HG02943 (cell line): ENCODE results near the gene KCNIP1.

Experiments
- ATAC-seq: cut with Tn5 transposase; IDR thresholded peaks from one replicate; pipeline ENCODE4 v1.9.1; 2021; ENCODE audit warnings: mild to moderate bottlenecking, low read depth, moderate library complexity; ENCODE audit not compliant: unreplicated experiment

The KCNIP1 gene

DNA sequence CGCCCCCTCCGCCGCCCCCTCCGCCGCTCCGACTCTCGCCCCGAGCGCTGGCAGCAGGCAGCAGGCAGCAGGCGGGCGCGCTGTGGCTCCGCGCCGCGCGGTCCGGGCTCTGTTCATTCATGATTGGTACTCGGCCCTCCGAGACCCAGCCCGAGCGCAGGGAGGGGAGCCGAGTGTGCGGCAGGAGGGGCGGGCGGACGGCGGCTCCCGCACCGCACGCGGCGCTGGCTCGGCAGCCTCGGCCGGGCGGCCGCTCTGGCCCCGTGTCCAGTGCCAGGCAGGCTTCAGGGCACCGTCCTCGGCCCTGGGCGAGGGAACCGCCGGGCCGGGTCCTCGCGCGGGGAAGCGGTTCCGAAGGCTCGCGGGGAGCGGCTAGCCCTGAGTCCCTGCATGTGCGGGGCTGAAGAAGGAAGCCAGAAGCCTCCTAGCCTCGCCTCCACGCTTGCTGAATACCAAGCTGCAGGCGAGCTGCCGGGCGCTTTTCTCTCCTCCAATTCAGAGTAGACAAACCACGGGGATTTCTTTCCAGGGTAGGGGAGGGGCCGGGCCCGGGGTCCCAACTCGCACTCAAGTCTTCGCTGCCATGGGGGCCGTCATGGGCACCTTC is at the start of gene KCNIP1:
KCNIP1 (plus strand) TSS at position 31 of the 607 bp plus-strand sequence.
- ATAC-seq, result no peak

DNA sequence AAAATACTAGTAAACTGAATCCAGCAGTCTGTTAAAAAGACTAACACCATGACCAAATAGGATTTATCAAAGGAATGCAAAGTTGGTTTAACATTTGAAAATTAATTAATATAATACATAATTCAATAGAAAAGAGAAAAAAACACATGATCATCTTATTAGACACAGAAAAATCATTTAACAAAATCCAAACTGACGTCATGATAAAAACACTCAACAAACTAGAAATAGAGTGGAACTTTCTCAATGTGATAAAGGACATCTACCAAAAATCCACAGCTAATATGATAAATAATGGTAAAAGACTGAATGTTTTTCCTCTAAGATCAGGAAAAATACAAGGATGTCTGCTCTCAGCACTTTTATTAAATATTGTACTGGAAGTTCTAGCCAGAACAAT is 40.4 kb upstream of the KCNIP1 start:
- no peak for ATAC-seq

DNA sequence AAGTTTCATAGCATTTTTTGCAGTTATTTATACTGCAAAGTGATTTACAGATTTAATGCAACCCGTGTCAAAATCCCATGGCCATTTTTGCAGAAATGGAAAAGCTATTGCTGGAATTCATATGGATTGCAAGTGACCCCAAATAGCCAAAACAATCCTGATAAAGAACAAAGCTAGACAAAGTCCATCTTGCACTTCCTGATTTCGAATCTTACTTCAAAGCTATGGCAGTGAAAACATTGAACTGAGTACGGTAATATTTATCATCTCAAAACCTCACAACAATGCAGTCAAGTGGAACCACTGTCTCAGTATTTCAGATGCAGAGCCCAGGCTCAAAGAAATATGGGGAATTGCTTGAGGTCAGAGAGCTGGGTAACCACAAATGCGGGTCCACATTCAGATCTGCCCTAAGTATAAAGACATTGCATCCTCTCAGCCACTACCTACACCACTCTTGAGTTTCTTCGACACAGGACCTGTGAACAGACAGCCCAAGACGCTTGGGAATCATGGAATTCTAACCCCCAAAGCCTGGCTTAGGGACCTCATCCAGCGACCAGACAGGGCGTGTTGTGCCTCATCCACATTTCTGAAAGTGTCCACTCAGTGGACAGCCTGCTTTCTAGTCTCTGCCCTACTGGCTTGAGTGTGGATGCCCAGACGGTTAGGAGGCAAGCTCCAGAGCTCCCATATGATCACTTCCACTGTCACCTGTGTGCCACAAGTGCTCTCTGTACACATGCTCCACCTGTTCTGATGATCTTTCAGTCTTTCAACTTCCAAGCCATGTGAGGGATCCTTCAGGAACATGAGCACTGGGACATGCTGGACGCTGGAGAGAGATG is 39.3 kb upstream of the KCNIP1 start:
- ATAC-seq, result no peak

DNA sequence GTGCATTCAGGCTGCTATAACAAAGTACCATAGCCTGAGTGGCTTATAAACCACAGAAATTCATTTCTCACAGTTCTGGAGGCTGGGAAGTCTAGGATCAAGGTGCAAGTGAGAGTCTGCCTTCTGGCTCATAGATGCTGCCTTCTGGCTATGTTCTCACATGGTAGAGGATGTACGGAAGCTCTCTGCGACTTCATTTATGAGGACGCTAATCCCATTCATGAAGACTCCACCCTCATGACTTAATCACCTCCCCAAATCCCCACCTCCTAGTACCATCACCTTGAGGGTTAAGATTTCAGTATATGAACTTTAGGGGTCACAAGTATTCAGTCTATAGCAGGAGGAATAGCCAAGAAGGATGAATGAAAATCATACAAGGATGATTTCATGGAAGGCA is 37.3 kb upstream of the KCNIP1 start:
- no peak for ATAC-seq

DNA sequence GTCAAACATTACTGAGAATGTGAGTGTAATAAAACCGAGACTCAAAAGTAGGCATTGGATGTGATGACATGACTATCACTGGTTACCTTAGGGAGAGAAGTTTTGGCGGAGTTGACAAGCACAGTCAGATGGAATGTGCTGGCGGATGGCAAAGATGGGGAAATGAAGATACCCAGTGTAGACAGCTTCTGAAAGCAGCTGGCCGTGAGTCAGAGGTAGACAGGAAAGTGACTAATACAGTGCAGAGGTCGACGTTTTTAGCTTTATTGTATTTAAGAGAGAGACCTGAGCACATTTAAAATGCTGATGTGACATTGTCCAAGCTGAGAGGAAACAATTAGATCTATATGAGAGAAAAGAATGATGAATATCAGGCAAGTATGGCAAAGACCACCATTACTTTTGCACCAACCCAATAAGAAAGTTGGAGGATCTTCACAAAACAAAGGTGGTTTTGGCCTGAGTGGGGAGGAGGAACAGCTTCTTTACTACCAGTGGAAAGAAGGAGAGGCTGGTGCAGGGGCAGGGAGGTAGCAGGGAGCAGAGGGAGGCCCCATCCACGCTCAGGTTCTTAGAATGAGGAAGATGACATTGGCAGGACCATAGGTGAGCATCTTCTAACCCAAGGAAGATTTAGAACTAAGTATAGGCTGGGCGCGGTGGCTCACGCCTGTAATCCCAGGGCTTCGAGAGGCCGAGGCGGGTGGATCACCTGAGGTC is 36.7 kb upstream of the KCNIP1 start:
- no peak for ATAC-seq

DNA sequence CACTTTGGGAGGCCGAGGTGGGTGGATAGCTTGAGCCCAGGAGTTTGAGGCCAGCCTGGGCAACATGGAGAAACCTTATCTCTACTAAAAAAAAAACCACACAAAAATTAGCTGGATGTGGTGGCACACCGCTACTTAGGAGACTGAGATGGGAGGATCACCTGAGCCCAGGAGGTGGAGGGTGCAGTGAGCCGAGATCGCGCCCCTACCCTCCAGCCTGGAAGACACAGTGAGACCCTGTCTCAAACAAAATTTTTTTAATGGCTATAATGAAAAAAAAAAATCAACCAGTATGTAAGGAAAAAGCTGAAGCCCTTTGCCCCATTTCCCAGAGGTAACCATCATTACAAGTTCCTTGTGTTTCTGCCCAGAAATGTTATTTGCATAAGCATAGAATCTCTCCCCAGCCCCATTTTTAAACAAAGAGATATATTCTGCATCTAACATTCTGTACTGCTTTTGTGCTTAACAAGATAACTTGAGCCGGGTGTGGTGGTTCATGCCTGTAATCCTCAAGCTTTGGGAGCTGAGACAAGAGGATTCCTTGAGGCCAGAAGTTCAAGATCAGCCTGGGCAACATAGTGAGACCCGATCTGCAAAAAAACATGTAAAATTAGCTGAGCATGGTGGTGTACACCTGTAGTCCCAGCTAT is 35.1 kb upstream of the KCNIP1 start:
- ATAC-seq, result no peak

DNA sequence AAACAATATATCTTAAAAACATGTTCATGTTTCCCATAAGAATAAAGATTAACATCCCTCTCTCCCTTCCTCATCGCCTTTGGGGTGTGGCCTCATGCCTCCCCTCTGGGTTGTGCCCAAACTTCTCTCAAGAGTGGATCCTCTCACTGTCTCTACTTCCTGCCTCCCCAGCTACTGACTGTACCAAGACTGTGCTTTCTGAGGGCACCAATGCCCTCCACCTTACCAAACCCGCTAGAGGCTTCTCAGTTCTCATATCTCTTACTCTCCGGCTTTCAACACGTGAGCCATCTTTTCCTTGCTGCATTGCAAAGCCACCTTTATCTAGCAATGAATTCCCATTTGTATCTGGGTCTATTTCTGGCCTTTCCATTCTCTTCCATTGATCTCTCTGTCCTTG is 34.4 kb upstream of the KCNIP1 start:
- no peak for ATAC-seq

DNA sequence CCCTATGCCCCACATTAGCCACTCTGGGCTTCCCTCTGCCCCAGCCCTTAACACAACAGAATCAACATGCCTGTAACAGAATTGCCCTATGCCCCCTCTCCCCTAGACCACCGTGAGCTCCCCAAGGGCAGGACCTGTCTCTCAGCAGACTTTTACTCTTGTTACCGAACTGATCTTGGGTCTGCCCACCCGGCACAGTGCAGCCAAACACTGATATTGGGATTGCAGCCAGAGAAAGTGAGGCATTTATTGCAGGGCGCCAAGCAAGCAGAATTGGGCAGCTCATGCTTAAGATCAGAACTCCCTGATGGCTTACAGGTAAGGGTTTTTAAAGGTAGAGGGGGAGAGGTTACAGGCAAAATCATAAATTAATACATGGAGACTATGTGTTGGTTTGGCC is 33.5 kb upstream of the KCNIP1 start:
- no peak for ATAC-seq

DNA sequence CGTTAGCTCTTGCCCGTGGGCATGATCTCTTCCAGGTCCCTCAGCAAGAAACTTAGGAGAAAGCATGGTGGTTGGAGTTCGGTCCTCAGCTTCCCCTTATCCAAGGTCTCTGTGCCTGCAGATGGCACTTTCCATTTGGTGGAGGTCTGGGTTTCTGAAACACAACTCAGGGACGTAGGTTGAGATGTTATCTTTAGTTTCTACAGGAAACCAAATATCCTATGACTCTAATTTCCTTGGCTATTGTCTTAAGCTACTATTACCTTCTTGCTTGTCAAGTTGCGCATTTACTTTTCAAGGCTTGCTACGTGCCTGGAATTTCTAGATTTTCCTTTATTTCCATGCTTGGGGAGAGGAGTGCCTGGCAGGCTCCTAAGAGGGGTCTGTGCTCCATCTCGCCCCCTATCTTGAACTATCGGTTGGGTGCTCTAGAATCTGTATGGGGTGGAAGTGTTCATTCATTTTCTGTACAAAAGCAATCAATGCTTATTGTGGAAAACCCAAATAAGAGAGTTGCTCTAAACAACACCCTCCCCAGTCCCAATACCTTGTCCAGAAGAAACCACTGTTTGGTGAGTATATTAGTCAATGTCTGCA is 32.9 kb upstream of the KCNIP1 start:
- no peak for ATAC-seq

DNA sequence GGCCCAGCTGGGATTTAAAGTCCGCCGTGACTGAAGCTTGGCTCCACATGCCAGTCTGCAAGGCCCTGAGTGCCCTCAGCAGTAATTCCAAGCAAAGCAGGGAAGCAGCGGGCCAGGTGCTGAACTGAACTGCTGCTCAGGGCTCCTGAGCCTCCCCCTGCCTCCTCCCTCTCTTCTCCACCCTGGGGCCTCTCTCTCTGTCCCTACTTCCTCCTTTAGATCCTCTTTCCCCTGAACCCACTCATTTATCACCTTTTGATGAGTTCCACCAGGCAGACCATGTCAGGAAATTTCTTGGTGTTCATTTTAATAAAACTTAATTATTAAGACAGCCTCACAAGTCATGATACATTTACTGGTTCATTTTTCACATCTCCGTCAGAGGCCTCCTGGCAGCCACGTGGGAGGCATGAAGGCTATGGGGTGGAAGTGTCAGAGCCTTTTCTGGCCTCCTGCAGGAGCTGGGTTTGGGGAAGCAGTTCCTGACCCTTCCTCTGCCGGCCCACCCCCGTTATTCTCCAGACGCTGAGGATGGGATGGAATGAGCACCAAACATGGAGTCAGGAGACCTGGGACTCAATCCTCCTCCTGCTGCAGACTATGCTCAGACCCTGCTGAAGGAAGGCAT is 32.2 kb upstream of the KCNIP1 start:
- ATAC-seq, result no peak

DNA sequence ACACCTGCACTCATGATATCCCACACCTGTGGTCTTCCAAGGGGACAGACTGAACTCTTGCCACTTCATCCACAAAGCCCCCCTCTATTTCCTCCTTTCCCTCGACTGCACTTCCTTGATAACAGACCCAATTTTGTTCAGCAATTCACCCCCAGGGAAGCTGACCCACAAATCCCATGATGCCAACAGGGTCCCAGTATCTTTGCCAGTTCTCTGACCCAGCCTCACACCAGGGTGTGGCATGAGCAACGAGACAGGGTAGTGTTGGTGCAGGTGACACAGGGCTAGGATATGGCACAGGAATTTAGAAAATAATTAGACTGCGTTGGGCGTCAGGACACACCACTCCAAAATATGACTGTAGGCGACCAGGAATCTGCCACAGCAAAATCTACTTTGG is 30.2 kb upstream of the KCNIP1 start:
- ATAC-seq, result no peak

DNA sequence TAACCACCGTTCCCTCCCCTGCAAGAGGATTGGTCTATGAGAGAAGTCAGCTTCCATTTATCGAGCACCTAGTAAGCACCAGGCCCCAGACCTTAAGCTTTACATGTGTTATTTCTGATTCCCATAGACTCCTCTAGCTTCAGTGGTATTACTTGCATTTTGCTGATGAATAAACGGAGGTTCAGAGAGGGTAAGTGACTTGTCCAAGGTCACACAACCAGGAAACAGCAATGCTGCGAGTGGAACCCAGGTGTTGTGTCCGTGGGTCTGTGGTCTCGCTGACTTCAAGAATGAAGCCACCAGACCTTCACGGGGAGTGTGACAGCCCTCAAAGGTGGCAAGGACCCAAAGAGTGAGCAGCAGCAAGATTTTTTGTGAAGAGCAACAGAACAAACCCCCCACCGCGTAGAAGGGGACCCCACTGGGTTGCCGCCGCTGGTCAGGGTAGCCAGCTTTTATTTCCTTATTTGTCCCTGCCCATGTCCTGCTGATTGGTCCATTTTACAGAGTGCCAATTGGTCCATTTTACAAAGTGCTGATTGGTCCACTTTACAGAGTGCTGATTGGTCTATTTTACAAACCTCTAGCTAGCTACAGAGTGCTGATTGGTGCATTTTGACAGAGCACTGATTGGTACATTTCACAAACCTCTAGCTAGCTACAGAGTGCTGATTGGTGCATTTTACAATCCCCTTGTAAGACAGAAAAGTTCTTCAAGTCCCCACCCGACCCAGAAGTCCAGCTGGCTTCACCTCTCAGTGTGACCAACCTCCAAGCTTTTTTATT is 29.1 kb upstream of the KCNIP1 start:
- ATAC-seq, result no peak

DNA sequence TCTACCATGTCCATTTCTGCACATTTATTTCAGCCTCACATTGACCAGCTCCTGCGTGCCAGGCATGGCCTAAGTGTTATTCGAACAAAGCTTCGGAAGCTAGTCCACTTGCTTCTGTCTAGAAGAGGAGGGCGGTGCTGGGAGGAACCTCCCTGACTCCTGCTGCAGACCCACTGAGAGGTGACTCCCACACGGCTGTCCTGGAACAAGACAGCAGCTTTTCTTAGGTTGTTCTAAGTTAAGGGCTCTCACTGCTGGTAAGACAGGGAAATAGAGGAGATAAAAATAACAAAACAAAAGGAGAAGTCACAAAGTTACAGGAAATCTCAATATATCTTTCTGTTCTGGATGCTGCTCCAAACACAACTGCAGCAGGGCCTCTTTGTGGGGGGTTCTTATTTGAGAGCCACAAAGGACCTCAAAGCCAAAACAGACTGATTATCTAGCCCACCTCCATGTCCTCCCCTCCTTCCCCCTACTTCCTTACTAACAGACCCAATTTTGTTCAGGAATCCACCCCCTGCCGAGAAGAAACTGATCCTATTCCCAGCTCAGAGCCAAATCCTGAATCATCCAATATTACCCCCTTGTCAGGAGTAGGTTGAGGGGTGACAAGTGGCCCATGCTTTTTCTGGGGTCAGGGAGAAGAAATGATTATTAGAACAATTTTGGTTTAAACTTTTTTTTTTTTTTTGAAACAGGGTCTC is 28.4 kb upstream of the KCNIP1 start:
- no peak for ATAC-seq

DNA sequence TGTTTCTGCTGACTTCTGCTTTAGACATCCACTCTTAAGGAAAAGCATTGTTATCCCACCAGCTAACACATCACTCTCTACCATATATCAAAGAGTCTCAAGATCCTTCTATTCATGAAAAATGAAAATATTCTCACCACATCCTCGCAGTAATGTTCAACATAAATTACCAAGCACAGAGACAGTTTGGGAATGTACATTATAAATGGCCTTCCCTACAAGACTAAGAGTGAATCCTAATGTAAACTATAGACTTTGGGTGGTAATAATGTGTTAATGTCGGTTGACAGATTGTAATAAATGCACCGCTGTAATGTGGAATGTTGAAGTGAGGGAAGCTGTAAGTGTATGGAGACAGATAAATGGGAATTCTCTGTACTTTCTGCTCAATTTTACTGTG is 27.1 kb upstream of the KCNIP1 start:
- no peak for ATAC-seq

DNA sequence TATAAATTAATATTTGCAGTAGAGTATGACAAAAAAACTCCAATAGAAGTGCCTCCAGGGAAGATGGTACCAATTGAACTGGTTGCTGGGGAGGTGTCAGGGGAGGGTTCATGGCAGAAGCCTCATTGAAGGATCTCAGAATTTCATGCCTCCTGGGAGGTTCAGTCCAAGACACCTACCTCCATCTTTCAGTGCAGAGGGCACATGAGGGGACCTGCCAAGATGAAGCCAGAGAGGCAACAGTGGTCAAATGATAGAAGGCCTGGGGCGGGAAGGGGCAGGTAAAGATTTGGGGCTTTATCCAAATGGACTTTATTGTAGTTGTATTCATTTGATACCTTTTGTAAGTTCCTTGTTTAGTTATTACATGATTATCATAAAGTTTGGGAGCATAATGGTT is 25.9 kb upstream of the KCNIP1 start:
- ATAC-seq, result no peak

DNA sequence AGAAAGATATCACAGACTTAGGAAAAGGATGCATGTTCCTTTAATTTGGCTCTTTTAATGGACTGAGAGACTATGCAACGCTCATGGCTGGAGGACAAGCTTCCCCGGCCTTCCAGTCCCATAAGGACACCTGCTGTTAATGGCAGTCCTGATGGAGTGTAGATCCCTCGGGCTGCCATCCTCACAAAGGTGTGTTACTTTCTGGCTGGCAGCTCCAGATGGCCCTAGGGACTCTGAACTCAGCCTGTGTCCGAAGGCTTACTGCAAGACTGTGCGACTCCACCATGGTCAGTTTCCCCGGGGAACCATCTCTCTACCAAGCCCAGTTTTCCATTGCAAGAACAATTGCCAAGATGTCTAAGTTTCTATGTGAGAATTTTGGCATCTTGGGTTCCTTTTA is 25.5 kb upstream of the KCNIP1 start:
- no peak for ATAC-seq

DNA sequence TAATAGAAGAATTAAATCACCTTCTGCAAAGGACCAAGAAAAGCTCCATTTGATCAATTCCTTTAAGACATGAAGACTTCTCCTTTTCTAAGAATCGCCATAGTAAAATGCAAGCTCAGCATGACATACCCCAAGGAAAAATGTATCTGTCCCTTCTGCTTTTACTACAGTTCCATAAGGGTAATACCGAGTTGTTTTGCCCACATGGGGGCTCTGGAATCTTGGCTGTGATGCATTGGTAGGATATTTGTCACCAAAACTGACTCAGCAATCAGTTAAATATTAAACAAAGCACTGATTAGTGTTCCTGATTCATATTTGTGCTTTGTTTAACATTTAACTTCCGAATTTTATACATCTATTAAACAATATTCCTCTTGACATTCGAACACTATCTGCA is 24.3 kb upstream of the KCNIP1 start:
- no peak for ATAC-seq

DNA sequence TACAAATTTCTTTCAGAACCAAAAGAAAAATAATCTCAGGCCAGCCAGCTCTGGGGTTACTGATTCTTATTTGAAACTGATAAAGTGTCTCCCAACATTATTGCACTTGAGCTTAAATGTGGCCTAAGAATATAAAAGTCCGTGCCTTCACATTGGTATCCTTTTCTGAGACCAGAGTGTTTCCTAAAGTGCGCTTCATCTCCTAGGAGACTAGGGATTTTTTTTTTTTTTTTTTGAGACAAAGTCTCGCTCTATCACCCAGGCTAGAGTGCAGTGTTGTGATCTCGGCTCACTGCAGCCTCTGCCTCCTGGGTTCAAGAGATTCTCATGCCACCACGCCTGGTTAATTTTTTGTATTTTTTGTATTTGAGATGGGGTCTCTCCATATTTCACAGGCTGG is 23.6 kb upstream of the KCNIP1 start:
- no peak for ATAC-seq

DNA sequence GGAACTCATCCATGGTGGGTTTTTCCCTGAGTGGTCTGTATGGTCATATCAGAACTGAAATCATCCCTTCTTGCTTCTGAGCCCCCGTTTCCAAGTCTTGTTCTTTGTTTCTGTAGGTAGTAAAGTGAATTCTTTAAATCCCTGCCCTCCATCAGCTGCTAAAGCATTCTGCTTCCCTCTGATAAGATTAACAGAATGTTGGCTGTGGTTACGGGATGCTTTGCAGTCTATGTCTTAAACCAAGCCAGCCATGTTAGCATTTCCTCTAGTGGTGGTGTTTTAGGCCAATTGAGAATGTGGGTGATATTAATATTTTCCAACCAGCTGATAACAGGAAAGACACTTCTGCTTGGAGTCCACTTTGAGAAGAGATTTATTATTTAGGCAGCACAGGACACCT is 22.0 kb upstream of the KCNIP1 start:
- ATAC-seq, result no peak
